ENCODE results near the gene PPP1R13L.
A peak's percentile ranks its signal among the peaks of the same experiment; 100 is the strongest.
"Not testable (repeated sequence)": the region's sequence is repeated elsewhere in the genome, so short reads cannot be mapped to it uniquely, and the experiment has no call there.

The PPP1R13L gene

DNA sequence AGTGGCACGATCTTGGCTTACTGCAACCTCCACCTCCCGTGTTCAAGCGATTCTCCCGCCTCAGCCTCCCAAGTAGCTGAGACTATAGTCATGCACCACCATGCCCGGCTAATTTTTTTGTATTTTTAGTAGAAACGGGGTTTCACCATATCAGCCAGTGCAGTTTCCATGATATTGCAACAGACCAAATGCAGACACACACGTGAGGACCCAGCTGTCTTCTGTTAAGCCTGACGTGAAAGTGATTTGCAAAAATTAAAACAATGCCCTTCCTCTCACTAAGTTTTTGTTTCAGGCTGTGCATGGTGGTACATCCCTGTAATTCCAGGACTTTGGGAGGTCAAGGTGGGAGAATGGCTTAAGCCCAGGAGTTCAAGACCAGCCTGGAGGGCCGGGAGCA, 26.1 kb upstream of the PPP1R13L start:
- DNase-seq: not testable (repeated sequence)

- not testable (repeated sequence) for DNase-seq
These were observed 25.0 kb upstream of the PPP1R13L start for GRCh38 chr19:45429896-45430295.

GRCh38 chr19:45428384-45429231, 23.7 kb upstream of the PPP1R13L start:
- no peak for DNase-seq

GRCh38 chr19:45424191-45425058, 19.6 kb upstream of the PPP1R13L start:
- peak; percentile 37 for DNase-seq

DNA sequence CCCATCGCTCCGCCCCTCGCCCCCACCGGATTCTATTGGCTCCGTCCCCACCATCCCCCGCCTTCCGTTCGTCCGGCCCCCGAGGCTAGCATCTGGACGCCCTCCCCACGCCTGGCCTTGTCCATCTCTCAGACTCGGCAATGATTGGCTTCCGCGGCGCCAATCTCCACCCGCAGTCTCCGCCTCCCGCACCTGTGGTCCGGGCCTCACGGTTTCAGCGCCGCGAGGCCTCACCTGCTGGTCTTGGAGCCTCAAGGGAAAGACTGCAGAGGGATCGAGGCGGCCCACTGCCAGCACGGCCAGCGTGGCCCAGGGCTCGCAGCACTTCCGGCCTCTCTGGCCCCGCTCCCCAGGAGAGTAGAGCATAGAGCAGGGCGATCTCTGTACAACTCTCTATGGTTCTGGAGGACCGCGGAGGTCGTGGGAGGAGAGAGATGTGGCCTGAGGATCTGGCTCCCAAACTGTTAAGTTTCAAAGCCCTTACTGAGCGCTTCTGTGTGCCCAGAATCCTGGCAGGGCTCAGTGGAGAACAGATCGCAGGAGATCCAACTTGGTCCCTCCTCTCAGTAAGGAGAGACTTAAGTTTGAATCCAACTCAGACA, 18.8 kb upstream of the PPP1R13L start, which contains the start of gene ERCC1:
ERCC1 (minus strand) TSS at position 329 of the 602 bp plus-strand sequence. CDS start 543 bp downstream, outside the sequence.
- DNase-seq: peak; percentile 66

- peak; percentile 76 for DNase-seq
These were observed 18.2 kb upstream of the PPP1R13L start for GRCh38 chr19:45423033-45423588.

- no peak for DNase-seq
These were observed 17.2 kb upstream of the PPP1R13L start for GRCh38 chr19:45421947-45422498.

DNA sequence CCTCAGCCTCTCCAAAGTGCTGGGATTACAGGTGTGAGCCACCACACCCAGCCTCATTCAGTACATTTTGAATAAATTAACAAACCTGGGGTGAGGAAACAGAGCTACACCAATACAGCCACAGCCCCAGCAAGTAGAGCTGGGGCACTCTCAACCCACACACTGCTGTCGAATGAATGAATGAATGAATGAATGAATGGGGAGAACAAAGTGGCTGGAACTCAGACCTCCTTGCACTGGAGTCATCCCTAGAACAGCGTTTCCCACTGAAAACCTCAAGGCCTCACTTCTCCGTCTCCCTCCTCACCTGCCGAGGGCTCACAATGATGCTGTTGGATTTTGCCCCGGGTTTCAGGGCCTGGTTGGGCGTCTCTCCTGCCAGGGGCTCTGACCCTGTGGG, 16.0 kb upstream of the PPP1R13L start:
- DNase-seq: no peak

- no peak for DNase-seq
These were observed 15.5 kb upstream of the PPP1R13L start for GRCh38 chr19:45420356-45420755.

DNA sequence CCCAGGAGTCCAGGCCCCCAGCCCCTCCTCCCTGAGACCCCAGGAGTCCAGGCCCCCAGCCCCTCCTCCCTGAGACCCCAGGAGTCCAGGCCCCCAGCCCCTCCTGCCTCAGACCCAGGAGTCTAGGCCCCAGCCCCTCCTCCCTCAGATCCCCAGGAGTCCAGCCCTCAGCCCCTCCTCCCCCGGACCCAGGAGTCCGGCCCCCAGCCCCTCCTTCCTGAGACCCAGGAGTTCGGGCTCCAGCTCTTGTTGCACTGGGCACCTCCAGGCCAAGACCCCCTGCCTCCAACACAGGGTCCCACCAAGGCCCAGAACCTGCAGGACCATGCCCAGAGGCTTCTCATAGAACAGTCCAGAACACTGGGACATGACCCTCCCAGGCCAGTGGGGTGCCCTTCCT, 15.0 kb upstream of the PPP1R13L start:
- DNase-seq: no peak

DNA sequence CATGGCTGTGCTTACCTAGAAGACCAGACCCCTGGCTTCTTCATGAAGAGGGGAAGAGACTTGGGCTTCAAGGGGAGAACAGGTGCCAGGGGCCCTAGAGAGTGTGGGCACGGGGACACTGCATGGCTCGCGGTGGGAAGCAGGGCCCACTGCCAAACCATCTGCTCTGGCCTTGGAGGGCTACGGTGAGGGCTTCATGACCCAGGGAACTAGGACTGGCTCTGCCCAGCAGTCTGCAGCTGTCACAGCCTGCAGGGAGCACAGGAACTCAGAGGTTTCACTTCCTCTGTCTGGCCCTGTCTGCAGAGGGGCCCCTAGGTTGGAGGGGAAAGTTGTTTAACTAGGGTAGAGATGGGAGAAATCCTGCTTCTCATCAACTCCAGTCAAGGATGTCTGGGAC, 14.5 kb upstream of the PPP1R13L start:
- DNase-seq: no peak

DNA sequence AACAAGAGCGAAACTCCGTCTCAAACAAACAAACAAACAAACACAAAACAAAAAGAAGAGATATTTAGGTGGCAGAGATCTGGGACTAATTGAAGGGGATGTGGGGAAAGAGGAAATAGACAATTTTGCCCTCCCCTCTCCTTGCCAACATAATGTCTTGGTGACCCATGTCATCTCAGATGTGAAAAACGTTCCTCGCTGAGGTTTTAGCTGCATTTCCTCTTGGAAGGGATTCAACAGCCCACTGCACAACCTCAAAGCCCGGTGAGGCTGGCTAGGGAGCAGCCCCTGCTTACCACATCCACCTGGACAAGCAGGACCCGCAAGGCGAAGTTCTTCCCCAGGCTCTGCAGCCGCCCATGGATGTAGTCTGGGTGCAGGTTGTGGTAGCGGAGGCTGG, 13.9 kb upstream of the PPP1R13L start:
- DNase-seq: no peak

GRCh38 chr19:45417151-45417550, 12.3 kb upstream of the PPP1R13L start:
- DNase-seq: no peak

DNA sequence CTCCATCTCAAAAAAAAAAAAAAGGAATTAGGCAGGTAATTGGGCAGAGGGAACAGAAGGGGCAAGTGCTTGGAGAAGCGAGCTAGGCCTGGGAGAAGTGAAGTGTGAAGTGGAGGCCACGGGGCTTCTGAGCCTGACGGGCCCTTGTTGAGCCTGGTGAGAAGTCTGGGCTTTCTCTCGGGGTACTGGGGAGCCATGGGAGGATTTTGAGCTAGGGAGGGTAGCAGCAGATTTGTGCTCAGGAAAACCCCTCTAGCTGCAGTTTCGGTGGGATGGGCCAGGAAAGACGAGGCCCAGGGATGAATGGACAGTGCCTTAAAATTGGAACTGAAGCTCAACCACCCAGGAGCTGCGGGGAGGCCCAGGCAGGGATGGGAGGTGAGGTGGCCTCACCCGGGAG, 9.6 kb upstream of the PPP1R13L start:
- no peak for DNase-seq

DNA sequence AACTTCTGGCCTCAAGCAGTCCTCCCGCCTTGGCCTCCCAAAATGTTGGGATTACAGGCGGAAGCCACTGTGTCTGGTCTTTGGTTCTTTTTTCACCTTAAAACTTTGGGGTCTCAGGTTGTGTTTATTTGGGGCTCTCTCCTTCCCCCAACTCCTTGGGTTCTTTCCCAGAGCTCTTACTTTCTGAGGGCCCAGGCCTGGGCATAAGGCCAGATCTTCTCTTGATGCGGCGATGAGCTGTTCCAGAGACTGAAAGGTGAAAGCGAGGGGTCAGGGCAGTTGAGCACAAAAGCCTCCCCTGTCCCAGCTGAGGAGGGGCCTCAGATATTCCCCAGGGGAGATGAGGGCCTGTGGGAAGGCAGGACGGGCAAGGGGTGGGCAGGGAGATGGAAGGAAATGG, 8.6 kb upstream of the PPP1R13L start:
- DNase-seq: no peak

DNA sequence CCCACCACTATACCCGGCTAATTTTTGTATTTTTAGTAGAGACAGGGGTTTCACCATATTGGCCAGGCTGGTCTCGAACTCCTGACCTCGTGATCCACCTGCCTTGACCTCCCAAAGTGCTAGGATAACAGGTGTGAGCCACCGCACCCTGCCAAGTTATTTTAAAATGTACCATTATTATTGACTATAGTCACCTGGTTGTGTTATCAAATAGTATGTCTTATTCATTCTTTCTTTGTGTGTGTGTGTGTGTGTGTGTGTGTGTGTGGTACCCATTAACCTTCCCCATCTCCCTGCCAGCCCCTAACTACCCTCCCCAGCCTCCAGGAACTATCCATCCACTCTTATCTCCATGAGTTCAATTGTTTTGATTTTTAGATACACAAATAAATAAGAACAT, 5.5 kb upstream of the PPP1R13L start:
- not testable (repeated sequence) for DNase-seq

- DNase-seq: no peak
These were observed 4.7 kb upstream of the PPP1R13L start for GRCh38 chr19:45409557-45409920.

- no peak for DNase-seq
These were observed 4.1 kb upstream of the PPP1R13L start for GRCh38 chr19:45408830-45409556.

- no peak for DNase-seq
These were observed 3.3 kb upstream of the PPP1R13L start for GRCh38 chr19:45408121-45408520.

DNA sequence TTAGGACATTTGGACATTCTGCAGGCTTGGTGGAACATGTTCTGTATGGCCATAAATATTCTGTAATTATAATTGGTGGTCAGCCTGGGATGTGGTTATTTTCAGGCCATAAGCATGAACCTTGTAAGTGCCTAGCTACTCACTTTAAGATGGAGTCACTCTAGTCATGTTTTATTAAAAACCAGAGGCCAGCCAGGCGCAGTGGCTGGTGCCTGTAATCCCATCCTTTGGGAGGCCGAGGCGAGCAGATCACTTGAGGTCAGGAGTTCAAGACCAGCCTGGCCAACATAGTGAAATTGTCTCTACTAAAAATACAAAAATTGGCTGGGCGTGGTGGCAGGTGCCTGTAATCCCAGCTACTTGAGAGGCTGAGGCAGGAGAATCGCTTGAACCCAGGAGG, 2.7 kb upstream of the PPP1R13L start:
- not testable (repeated sequence) for DNase-seq

GRCh38 chr19:45407091-45407375, 2.2 kb upstream of the PPP1R13L start:
- no peak for DNase-seq
